Esophagus muscularis mucosa (tissue), 3 donors: ENCODE results near the gene TRAPPC2L.

ENCODE experiments used
- CTCF ChIP-seq, 3 experiments: fragments of 200-600 bp in 2 of 3; fragments of 450-650 bp in 1 of 3; sonication (generic) in 2 of 3; IDR thresholded peaks; one replicate each; pipeline ENCODE4 v1.5.1; 2017 to 2019; ENCODE audit warnings: antibody characterized with exemption in 3 of 3, mild to moderate bottlenecking in 2 of 3, moderate library complexity in 1 of 3
- POLR2A ChIP-seq: fragments of 450-650 bp; IDR thresholded peaks from one replicate; pipeline ENCODE4 v1.6.1; 2017; ENCODE audit warnings: antibody characterized with exemption, moderate library complexity, mild to moderate bottlenecking, low read depth
- POLR2AphosphoS5 ChIP-seq, 2 donors: sonication (generic); formaldehyde crosslinking; IDR thresholded peaks; one replicate each; pipeline ENCODE4 v1.6.1; 2017; ENCODE audit warnings: antibody characterized with exemption in 2 of 2

GRCh38 chr16:88895335-88895734 lies 38.4 kb downstream of the TRAPPC2L start:
- TF ChIP-seq CTCF (IDR thresholded peaks at IDR 0.05) (no peak), POLR2AphosphoS5 (IDR thresholded peaks at IDR 0.05) (no peak), POLR2A (no peak)
